ENCODE data around the gene KDM6A.
"Not testable (repeated sequence)": the region's sequence is repeated elsewhere in the genome, so short reads cannot be mapped to it uniquely, and the experiment has no call there.

The KDM6A gene

DNA sequence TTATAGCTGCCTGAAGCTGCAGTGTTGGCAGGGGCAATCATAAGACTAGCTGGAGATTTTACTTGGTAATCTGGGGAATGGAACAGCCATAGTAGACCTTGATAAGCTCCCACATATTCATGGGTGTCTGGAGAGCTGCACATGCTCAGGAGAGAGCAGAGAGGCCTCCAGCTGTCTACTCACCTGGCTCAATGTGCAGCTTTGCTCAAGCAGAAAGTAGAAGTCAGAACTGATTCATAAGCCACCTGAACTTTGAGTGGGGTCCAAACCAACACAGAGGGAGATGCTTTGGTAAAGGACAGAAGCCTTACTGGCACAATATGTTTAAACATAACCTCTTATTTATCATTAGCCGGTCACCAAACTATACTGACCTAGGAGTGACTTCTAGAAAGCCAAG, 54.4 kb downstream of the KDM6A start:
- Histone ChIP-seq H3K27me3 (ENCODE audit: control insufficient read depth in 1 of 2, insufficient read depth in 2 of 2, low read length in 2 of 2) (no peaks in the 10 kb centered on the region), H3K27ac (ENCODE audit: low read length) (no peak overlapping the region), H3K9ac (ENCODE audit: low read length in 2 of 2) (no peak overlapping the region), H3K9me3 (ENCODE audit: control insufficient read depth in 2 of 2, low read length in 2 of 2) (no peaks in the 10 kb centered on the region), H3K36me3 (ENCODE audit: control insufficient read depth in 2 of 2, insufficient read depth in 2 of 2, low read length in 2 of 2) (no peaks in the 10 kb centered on the region), H3K4me3 (ENCODE audit: low read length in 2 of 2) (no peak overlapping the region), H3K4me1 (ENCODE audit: control insufficient read depth, insufficient read depth, low read length) (no peaks in the 10 kb centered on the region)

- H3K27ac ChIP-seq (ENCODE audit: low read length): no peak overlapping the region
- H3K4me3 ChIP-seq (ENCODE audit: low read length in 2 of 2): no peak overlapping the region
- no peaks in the 10 kb centered on the region for H3K27me3 ChIP-seq (ENCODE audit: control insufficient read depth in 1 of 2, insufficient read depth in 2 of 2, low read length in 2 of 2)
- peaks cover 6% of the 10 kb centered on the region for H3K4me1 ChIP-seq (ENCODE audit: control insufficient read depth, insufficient read depth, low read length)
- H3K9ac ChIP-seq (ENCODE audit: low read length in 2 of 2): no peak overlapping the region
- no peaks in the 10 kb centered on the region for H3K36me3 ChIP-seq (ENCODE audit: control insufficient read depth in 2 of 2, insufficient read depth in 2 of 2, low read length in 2 of 2)
- H3K9me3 ChIP-seq (ENCODE audit: control insufficient read depth in 2 of 2, low read length in 2 of 2): no peaks in the 10 kb centered on the region
These were observed 58.5 kb downstream of the KDM6A start for GRCh38 chrX:44931441-44931973.

- no peak overlapping the region for H3K27ac ChIP-seq (ENCODE audit: low read length)
- no peaks in the 10 kb centered on the region for H3K27me3 ChIP-seq (ENCODE audit: control insufficient read depth in 1 of 2, insufficient read depth in 2 of 2, low read length in 2 of 2)
- peaks cover 6% of the 10 kb centered on the region for H3K4me1 ChIP-seq (ENCODE audit: control insufficient read depth, insufficient read depth, low read length)
- H3K4me3 ChIP-seq (ENCODE audit: low read length in 2 of 2): no peak overlapping the region
- no peak overlapping the region for H3K9ac ChIP-seq (ENCODE audit: low read length in 2 of 2)
- no peaks in the 10 kb centered on the region for H3K36me3 ChIP-seq (ENCODE audit: control insufficient read depth in 2 of 2, insufficient read depth in 2 of 2, low read length in 2 of 2)
- H3K9me3 ChIP-seq (ENCODE audit: control insufficient read depth in 2 of 2, low read length in 2 of 2): no peaks in the 10 kb centered on the region
These were observed 62.2 kb downstream of the KDM6A start for GRCh38 chrX:44935172-44935571.

- H3K36me3 ChIP-seq (ENCODE audit: control insufficient read depth in 2 of 2, insufficient read depth in 2 of 2, low read length in 2 of 2): no peaks in the 10 kb centered on the region
- H3K9ac ChIP-seq (ENCODE audit: low read length in 2 of 2): no peak overlapping the region
- no peak overlapping the region for H3K4me3 ChIP-seq (ENCODE audit: low read length in 2 of 2)
These were observed 62.7 kb downstream of the KDM6A start for GRCh38 chrX:44935640-44936039.

GRCh38 chrX:44937606-44938005, 64.6 kb downstream of the KDM6A start:
- no peak overlapping the region for H3K27ac ChIP-seq (ENCODE audit: low read length)
- no peaks in the 10 kb centered on the region for H3K9me3 ChIP-seq (ENCODE audit: control insufficient read depth in 2 of 2, low read length in 2 of 2)
- peaks cover 6% of the 10 kb centered on the region for H3K4me1 ChIP-seq (ENCODE audit: control insufficient read depth, insufficient read depth, low read length)
- no peaks in the 10 kb centered on the region for H3K36me3 ChIP-seq (ENCODE audit: control insufficient read depth in 2 of 2, insufficient read depth in 2 of 2, low read length in 2 of 2)
- H3K27me3 ChIP-seq (ENCODE audit: control insufficient read depth in 1 of 2, insufficient read depth in 2 of 2, low read length in 2 of 2): no peaks in the 10 kb centered on the region
- H3K4me3 ChIP-seq (ENCODE audit: low read length in 2 of 2): no peak overlapping the region
- H3K9ac ChIP-seq (ENCODE audit: low read length in 2 of 2): no peak overlapping the region

More at GRCh38 chrX:44935640-44936039, 62.7 kb downstream of the KDM6A start:
- Histone ChIP-seq H3K27ac (ENCODE audit: low read length) (no peak overlapping the region), H3K4me1 (ENCODE audit: control insufficient read depth, insufficient read depth, low read length) (peaks cover 6% of the 10 kb centered on the region), H3K27me3 (ENCODE audit: control insufficient read depth in 1 of 2, insufficient read depth in 2 of 2, low read length in 2 of 2) (no peaks in the 10 kb centered on the region), H3K9me3 (ENCODE audit: control insufficient read depth in 2 of 2, low read length in 2 of 2) (no peaks in the 10 kb centered on the region)

DNA sequence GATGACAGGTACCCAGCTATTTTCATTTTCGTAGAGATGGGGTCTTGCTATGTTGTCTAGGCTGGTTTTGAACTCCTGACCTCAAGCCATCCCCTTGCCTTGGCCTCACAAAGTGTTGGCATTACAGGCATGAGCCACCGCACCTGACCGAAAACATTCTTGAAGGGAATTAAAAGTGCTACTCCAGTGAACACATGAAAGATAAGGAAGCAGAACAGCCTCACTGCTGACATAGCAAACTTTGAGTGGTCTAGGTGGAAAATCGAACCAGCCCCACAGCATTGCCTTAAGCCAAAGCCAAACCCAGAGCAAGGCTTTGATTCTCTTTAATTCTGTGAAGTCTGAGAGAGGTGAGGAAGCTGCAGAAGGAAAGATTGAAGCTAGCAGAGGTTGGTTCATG, 65.1 kb downstream of the KDM6A start:
- no peak overlapping the region for H3K9ac ChIP-seq (ENCODE audit: low read length in 2 of 2)
- no peaks in the 10 kb centered on the region for H3K27me3 ChIP-seq (ENCODE audit: control insufficient read depth in 1 of 2, insufficient read depth in 2 of 2, low read length in 2 of 2)
- H3K4me1 ChIP-seq (ENCODE audit: control insufficient read depth, insufficient read depth, low read length): peaks cover 6% of the 10 kb centered on the region
- H3K9me3 ChIP-seq (ENCODE audit: control insufficient read depth in 2 of 2, low read length in 2 of 2): no peaks in the 10 kb centered on the region
- H3K36me3 ChIP-seq (ENCODE audit: control insufficient read depth in 2 of 2, insufficient read depth in 2 of 2, low read length in 2 of 2): no peaks in the 10 kb centered on the region
- no peak overlapping the region for H3K4me3 ChIP-seq (ENCODE audit: low read length in 2 of 2)
- no peak overlapping the region for H3K27ac ChIP-seq (ENCODE audit: low read length)

GRCh38 chrX:44940541-44940940, 67.6 kb downstream of the KDM6A start:
- H3K36me3 ChIP-seq (ENCODE audit: control insufficient read depth in 2 of 2, insufficient read depth in 2 of 2, low read length in 2 of 2); H3K27me3 ChIP-seq (ENCODE audit: control insufficient read depth in 1 of 2, insufficient read depth in 2 of 2, low read length in 2 of 2); H3K4me1 ChIP-seq (ENCODE audit: control insufficient read depth, insufficient read depth, low read length); H3K9me3 ChIP-seq (ENCODE audit: control insufficient read depth in 2 of 2, low read length in 2 of 2); H3K4me3 ChIP-seq (ENCODE audit: low read length in 2 of 2); H3K9ac ChIP-seq (ENCODE audit: low read length in 2 of 2); H3K27ac ChIP-seq (ENCODE audit: low read length): not testable (repeated sequence)

- Histone ChIP-seq H3K4me1 (ENCODE audit: control insufficient read depth, insufficient read depth, low read length) (no peaks in the 10 kb centered on the region), H3K4me3 (ENCODE audit: low read length in 2 of 2) (no peak overlapping the region), H3K27ac (ENCODE audit: low read length) (no peak overlapping the region), H3K9me3 (ENCODE audit: control insufficient read depth in 2 of 2, low read length in 2 of 2) (no peaks in the 10 kb centered on the region), H3K27me3 (ENCODE audit: control insufficient read depth in 1 of 2, insufficient read depth in 2 of 2, low read length in 2 of 2) (no peaks in the 10 kb centered on the region), H3K36me3 (ENCODE audit: control insufficient read depth in 2 of 2, insufficient read depth in 2 of 2, low read length in 2 of 2) (no peaks in the 10 kb centered on the region), H3K9ac (ENCODE audit: low read length in 2 of 2) (no peak overlapping the region)
These were observed 70.0 kb downstream of the KDM6A start for GRCh38 chrX:44943007-44943406.

- H3K36me3 ChIP-seq (ENCODE audit: control insufficient read depth in 2 of 2, insufficient read depth in 2 of 2, low read length in 2 of 2): no peaks in the 10 kb centered on the region
- H3K27ac ChIP-seq (ENCODE audit: low read length): no peak overlapping the region
- H3K4me3 ChIP-seq (ENCODE audit: low read length in 2 of 2): no peak overlapping the region
- H3K27me3 ChIP-seq (ENCODE audit: control insufficient read depth in 1 of 2, insufficient read depth in 2 of 2, low read length in 2 of 2): no peaks in the 10 kb centered on the region
- H3K4me1 ChIP-seq (ENCODE audit: control insufficient read depth, insufficient read depth, low read length): no peaks in the 10 kb centered on the region
- H3K9me3 ChIP-seq (ENCODE audit: control insufficient read depth in 2 of 2, low read length in 2 of 2): no peaks in the 10 kb centered on the region
- no peak overlapping the region for H3K9ac ChIP-seq (ENCODE audit: low read length in 2 of 2)
These were observed 71.9 kb downstream of the KDM6A start for GRCh38 chrX:44944894-44945293.

DNA sequence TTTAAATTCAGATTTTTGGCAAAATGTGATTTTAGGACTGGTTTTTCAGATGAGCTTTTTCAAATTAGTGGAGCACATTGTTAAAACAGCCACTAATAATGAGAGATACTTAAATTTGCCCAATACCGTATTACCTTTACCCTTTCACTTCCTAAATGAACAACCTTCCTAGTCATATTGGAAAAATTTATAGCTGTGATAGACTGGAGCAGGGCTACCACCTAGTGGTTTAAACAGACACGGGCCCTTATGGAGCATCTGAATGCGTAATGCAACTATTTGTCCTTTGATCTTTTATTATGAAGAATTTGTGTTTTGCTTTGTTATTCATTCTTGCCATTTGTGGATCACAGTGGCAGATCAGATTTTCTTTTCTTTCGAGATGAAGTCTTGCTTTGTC, 72.7 kb downstream of the KDM6A start:
- Histone ChIP-seq H3K27ac (ENCODE audit: low read length) (no peak overlapping the region), H3K9me3 (ENCODE audit: control insufficient read depth in 2 of 2, low read length in 2 of 2) (no peaks in the 10 kb centered on the region), H3K36me3 (ENCODE audit: control insufficient read depth in 2 of 2, insufficient read depth in 2 of 2, low read length in 2 of 2) (no peaks in the 10 kb centered on the region), H3K9ac (ENCODE audit: low read length in 2 of 2) (no peak overlapping the region), H3K4me1 (ENCODE audit: control insufficient read depth, insufficient read depth, low read length) (peaks cover 4% of the 10 kb centered on the region), H3K27me3 (ENCODE audit: control insufficient read depth in 1 of 2, insufficient read depth in 2 of 2, low read length in 2 of 2) (no peaks in the 10 kb centered on the region), H3K4me3 (ENCODE audit: low read length in 2 of 2) (no peak overlapping the region)

DNA sequence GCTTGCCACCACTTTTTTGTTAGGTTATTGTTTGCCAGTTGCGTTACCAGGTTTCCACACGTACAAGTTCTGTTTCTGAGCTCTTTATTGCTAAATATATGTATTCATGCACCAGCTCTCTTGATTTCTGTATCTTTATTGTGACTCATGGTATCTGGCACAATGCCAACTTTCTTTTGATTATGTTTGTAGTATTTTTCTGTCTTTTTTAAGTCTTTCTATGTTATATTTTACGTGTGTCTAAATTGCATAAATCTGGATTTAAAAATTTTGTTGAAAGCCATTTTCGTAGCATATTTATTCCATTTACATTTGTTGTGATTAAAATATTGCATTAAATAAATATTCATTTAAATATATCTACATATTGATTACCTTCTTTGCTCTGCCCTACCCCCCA, 73.8 kb downstream of the KDM6A start:
- Histone ChIP-seq H3K27ac (ENCODE audit: low read length) (no peak overlapping the region), H3K36me3 (ENCODE audit: control insufficient read depth in 2 of 2, insufficient read depth in 2 of 2, low read length in 2 of 2) (no peaks in the 10 kb centered on the region), H3K4me3 (ENCODE audit: low read length in 2 of 2) (no peak overlapping the region), H3K9ac (ENCODE audit: low read length in 2 of 2) (no peak overlapping the region), H3K4me1 (ENCODE audit: control insufficient read depth, insufficient read depth, low read length) (peaks cover 4% of the 10 kb centered on the region), H3K9me3 (ENCODE audit: control insufficient read depth in 2 of 2, low read length in 2 of 2) (no peaks in the 10 kb centered on the region), H3K27me3 (ENCODE audit: control insufficient read depth in 1 of 2, insufficient read depth in 2 of 2, low read length in 2 of 2) (no peaks in the 10 kb centered on the region)

Measured in stomach smooth muscle (tissue), 2 donors.